ENCODE measurements around the gene SDHC.
"Not testable (repeated sequence)": the region's sequence is repeated elsewhere in the genome, so short reads cannot be mapped to it uniquely, and the experiment has no call there.

SDHC gene

DNA sequence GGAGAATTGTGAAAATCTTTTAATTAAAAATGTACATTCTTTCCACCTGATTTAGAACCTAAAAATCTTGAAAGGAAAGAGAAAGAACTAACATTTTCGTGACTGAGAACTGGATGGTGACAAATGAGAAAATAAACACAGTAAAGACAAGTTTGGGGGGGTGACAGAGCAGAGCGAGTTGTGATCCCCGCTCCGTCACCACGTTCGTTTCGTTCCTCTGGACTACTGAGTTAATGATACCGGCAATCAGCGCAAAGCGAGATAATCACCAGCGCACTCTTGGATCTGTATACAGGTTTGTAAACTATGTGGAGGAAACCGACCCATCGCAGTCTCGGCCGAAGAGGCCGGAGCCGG is 84.7 kb downstream of the SDHC start:
- in situ Hi-C loops (cut with HindIII; ENCODE audit: low pct_unique_long_range_greater_than_20kb, low sequenced_read_pairs): no loop called here
- DNase-seq (ENCODE audit: low read depth in 1 of 2, low spot score in 1 of 2): no peak
- no peak for TF ChIP-seq JUND (IDR thresholded peaks at IDR 0.05; ENCODE audit: low read depth)

- DNase-seq (ENCODE audit: low read depth in 1 of 2, low spot score in 1 of 2): peak; percentile 60 to 90
- in situ Hi-C loops (cut with HindIII; ENCODE audit: low pct_unique_long_range_greater_than_20kb, low sequenced_read_pairs): no loop called here
- TF ChIP-seq JUND (IDR thresholded peaks at IDR 0.05; ENCODE audit: low read depth): no peak
Observed at GRCh38 chr1:161399257-161399998, 85.2 kb downstream of the SDHC start.

DNA sequence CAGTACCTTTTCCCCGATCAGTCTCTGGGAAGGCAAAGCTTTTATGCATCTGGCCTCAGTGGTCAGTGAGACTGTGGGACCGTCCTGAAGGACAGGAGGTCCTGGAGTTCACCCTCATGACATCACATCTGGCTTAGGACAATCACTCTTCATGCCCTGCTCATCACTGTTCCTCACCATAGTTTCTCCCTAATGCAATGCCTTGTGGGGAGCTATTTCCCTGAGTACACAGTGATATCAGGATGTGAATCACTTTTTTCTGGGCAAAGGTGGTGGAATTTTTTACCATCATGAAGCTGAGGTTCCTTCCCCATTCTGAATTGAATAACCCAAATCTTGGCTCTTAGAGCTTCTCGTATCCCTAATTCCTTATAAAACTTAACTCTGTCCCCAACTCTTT is 88.3 kb downstream of the SDHC start:
- no peak for DNase-seq (ENCODE audit: low read depth in 1 of 2, low spot score in 1 of 2)
- in situ Hi-C loops (cut with HindIII; ENCODE audit: low pct_unique_long_range_greater_than_20kb, low sequenced_read_pairs): no loop called here
- no peak for TF ChIP-seq JUND (IDR thresholded peaks at IDR 0.05; ENCODE audit: low read depth)

GRCh38 chr1:161404051-161404597 is 89.9 kb downstream of the SDHC start:
- TF ChIP-seq JUND (IDR thresholded peaks at IDR 0.05; ENCODE audit: low read depth): no peak
- DNase-seq (ENCODE audit: low read depth in 1 of 2, low spot score in 1 of 2): no peak
- in situ Hi-C loops (cut with HindIII; ENCODE audit: low pct_unique_long_range_greater_than_20kb, low sequenced_read_pairs): no loop called here

DNA sequence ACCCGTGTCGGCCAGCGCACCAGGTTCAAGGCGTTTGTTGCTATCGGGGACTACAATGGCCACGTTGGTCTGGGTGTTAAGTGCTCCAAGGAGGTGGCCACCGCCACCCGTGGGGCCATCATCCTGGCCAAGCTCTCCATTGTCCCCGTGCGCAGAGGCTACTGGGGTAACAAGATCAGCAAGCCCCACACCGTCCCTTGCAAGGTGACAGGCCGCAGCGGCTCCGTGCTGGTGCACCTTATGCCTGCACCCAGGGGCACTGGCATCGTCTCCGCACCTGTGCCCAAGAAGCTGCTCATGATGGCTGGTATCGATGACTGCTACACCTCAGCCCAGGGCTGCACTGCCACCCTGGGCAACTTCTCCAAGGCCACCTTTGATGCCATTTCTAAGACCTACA is 92.4 kb downstream of the SDHC start:
- DNase-seq (ENCODE audit: low read depth in 1 of 2, low spot score in 1 of 2); in situ Hi-C loops (cut with HindIII; ENCODE audit: low pct_unique_long_range_greater_than_20kb, low sequenced_read_pairs): not testable (repeated sequence)

DNA sequence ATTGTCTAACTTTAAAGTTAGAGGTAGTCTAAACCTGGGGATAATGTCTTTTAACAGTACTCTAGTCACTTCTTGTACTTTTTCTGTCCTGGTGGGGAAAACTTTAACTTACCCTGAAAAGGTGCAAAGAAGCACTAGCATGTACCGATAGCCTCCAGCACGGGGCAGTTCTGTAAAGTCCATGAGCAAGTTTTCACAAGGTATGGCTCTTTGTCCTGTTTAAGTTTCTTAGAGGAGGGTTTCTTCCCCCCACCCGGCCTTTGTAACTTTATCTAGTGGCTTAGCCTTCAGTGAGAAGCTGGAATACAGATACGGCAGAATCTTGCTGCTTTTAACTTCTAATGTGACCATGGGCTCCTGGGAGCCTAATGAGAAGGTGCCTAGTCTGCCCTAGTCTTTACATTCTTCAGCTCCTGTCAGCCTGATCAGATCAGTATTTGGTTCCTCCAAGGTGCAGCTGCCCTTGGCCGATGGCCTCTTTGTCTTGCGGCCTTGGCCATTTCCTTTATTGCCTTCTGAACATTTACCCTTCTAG is 93.3 kb downstream of the SDHC start:
- in situ Hi-C loops (cut with HindIII; ENCODE audit: low pct_unique_long_range_greater_than_20kb, low sequenced_read_pairs): no loop called here
- TF ChIP-seq JUND (IDR thresholded peaks at IDR 0.05; ENCODE audit: low read depth): no peak
- no peak for DNase-seq (ENCODE audit: low read depth in 1 of 2, low spot score in 1 of 2)

GRCh38 chr1:161408429-161409052 is 94.4 kb downstream of the SDHC start:
- in situ Hi-C loops (cut with HindIII; ENCODE audit: low pct_unique_long_range_greater_than_20kb, low sequenced_read_pairs): no loop called here
- no peak for TF ChIP-seq JUND (IDR thresholded peaks at IDR 0.05; ENCODE audit: low read depth)
- DNase-seq (ENCODE audit: low read depth in 1 of 2, low spot score in 1 of 2): no peak

- in situ Hi-C loops (cut with HindIII; ENCODE audit: low pct_unique_long_range_greater_than_20kb, low sequenced_read_pairs): not testable (repeated sequence)
Observed at GRCh38 chr1:161409848-161410635, 95.9 kb downstream of the SDHC start.

GRCh38 chr1:161410636-161410970 is 96.4 kb downstream of the SDHC start:
- DNase-seq (ENCODE audit: low read depth in 1 of 2, low spot score in 1 of 2); in situ Hi-C loops (cut with HindIII; ENCODE audit: low pct_unique_long_range_greater_than_20kb, low sequenced_read_pairs): not testable (repeated sequence)

More at GRCh38 chr1:161409848-161410635, 95.9 kb downstream of the SDHC start:
- not testable (repeated sequence) for DNase-seq (ENCODE audit: low read depth in 1 of 2, low spot score in 1 of 2)

All from T47D (cell line).